Esophagus mucosa (tissue), 1 donor: ENCODE measurements around the gene HNRNPF. TPM values are rescaled to one million over a fixed set of nuclear protein-coding genes. Genes with fewer than 3 reads are reported as not detected.
"Not testable (repeated sequence)": the region's sequence is repeated elsewhere in the genome, so short reads cannot be mapped to it uniquely, and the experiment has no call there.

Source experiments
- ATAC-seq: fragments of 200-7000 bp; cut with Tn5 transposase; one replicate; pipeline ENCODE4 v1.9.1; 2020
- total RNA-seq: library from RNA; stranded (reverse); gene quantifications from one replicate; pipeline ENCODE4 v1.2.4, GENCODE V29; 2023
- donor health status: DM: yes; HTN: yes; CAD: no.

HNRNPF gene
- total RNA-seq, 1 donor from 2014 or later, result 170 TPM

GRCh38 chr10:43348511-43349312, 60.3 kb downstream of the HNRNPF start:
- ATAC-seq, result peak; percentile 97

GRCh38 chr10:43347997-43348396, 61.0 kb downstream of the HNRNPF start:
- ATAC-seq, result no peak

- peak; percentile 31 for ATAC-seq
Measured at GRCh38 chr10:43344051-43344450, 64.9 kb downstream of the HNRNPF start.

- no peak for ATAC-seq
Measured at GRCh38 chr10:43343126-43343525, 65.9 kb downstream of the HNRNPF start.

GRCh38 chr10:43342279-43343125, 66.5 kb downstream of the HNRNPF start:
- no peak for ATAC-seq

GRCh38 chr10:43341450-43341849, 67.5 kb downstream of the HNRNPF start:
- no peak for ATAC-seq

- peak; percentile 92 for ATAC-seq
Measured at GRCh38 chr10:43340619-43341018, 68.4 kb downstream of the HNRNPF start.

- ATAC-seq, result no peak
Measured at GRCh38 chr10:43340101-43340500, 68.9 kb downstream of the HNRNPF start.

- ATAC-seq, result no peak
Measured at GRCh38 chr10:43339136-43339535, 69.8 kb downstream of the HNRNPF start.

GRCh38 chr10:43338117-43338516, 70.9 kb downstream of the HNRNPF start:
- no peak for ATAC-seq

GRCh38 chr10:43337536-43337935, 71.5 kb downstream of the HNRNPF start:
- ATAC-seq, result not testable (repeated sequence)

- no peak for ATAC-seq
Measured at GRCh38 chr10:43336641-43337318, 72.2 kb downstream of the HNRNPF start.

GRCh38 chr10:43336061-43336460, 72.9 kb downstream of the HNRNPF start:
- ATAC-seq, result no peak

Other genes starting within 250 kb of the HNRNPF start
- 1.00 TPM for gene RASGEF1A, start 142.1 kb downstream of the HNRNPF start, total RNA-seq
- not detected for gene FXYD4, start 37.5 kb downstream of the HNRNPF start, total RNA-seq
- gene ZNF487, start 27.9 kb upstream of the HNRNPF start, total RNA-seq, result 2.9 TPM
- 0.64 TPM for gene ZNF239, start 165.4 kb upstream of the HNRNPF start, total RNA-seq
- gene ZNF485, start 197.3 kb upstream of the HNRNPF start, total RNA-seq, result 2.5 TPM
- gene ZNF32, start 239.7 kb upstream of the HNRNPF start, total RNA-seq, result 16.8 TPM